Esophagus (tissue), 2 donors: Measurements from ENCODE around the gene ARHGAP33. TPM values are rescaled to one million over a fixed set of nuclear protein-coding genes. Genes with fewer than 3 reads are reported as not detected.

ENCODE experiments used
- H3K27ac ChIP-seq, 2 donors: one replicate each; pipeline ENCODE4 v1.5.1; 2013; ENCODE audit warnings: low read depth in 2 of 2, mild to moderate bottlenecking in 2 of 2, inconsistent platforms in 1 of 2, low read length in 1 of 2, moderate library complexity in 1 of 2
- H3K27me3 ChIP-seq, 2 donors: one replicate each; pipeline ENCODE4 v1.6.1; 2013; ENCODE audit warnings: low read length in 2 of 2, control low read depth in 1 of 2, mild to moderate bottlenecking in 1 of 2; ENCODE audit not compliant: insufficient read depth in 2 of 2, control insufficient read depth in 1 of 2
- H3K36me3 ChIP-seq, 2 donors: one replicate each; pipeline ENCODE4 v1.6.1; 2013; ENCODE audit warnings: low read length in 1 of 2; ENCODE audit not compliant: control insufficient read depth in 2 of 2, insufficient read depth in 2 of 2
- H3K4me1 ChIP-seq, 2 donors: one replicate each; pipeline ENCODE4 v1.6.1; 2013; ENCODE audit warnings: low read length in 1 of 2; ENCODE audit not compliant: control insufficient read depth in 2 of 2, insufficient read depth in 2 of 2
- H3K4me3 ChIP-seq, 2 donors: one replicate each; pipeline ENCODE4 v1.5.1; 2013; ENCODE audit warnings: low read length in 2 of 2, mild to moderate bottlenecking in 2 of 2, low read depth in 1 of 2, moderate library complexity in 1 of 2
- H3K9me3 ChIP-seq, 2 donors: one replicate each; pipeline ENCODE4 v1.6.1; 2013; ENCODE audit warnings: mild to moderate bottlenecking in 2 of 2, low read depth in 1 of 2, low read length in 1 of 2, moderate library complexity in 1 of 2; ENCODE audit not compliant: control insufficient read depth in 2 of 2, insufficient read depth in 1 of 2
- WGBS, 2 donors: extraction: QIAGEN DNeasy Blood & Tissue Kit; methylation state at CpG; one replicate each; pipeline ENCODE4 v1.1.7; 2013; 5-methylcytosine and 5-hydroxymethylcytosine counted together
- polyA plus RNA-seq, 2 donors: library from polyadenylated mRNA; stranded (reverse); fragments of 200-250 nt; gene quantifications; one replicate each; pipeline ENCODE4 v1.2.3, GENCODE V29; 2013
- donor health status: healthy with polysubstance abuse.
- donor health status: Bipolar disorder and iron deficiency.

The ARHGAP33 gene
- polyA plus RNA-seq, 2 donors: 5.7 to 20.8 TPM

DNA sequence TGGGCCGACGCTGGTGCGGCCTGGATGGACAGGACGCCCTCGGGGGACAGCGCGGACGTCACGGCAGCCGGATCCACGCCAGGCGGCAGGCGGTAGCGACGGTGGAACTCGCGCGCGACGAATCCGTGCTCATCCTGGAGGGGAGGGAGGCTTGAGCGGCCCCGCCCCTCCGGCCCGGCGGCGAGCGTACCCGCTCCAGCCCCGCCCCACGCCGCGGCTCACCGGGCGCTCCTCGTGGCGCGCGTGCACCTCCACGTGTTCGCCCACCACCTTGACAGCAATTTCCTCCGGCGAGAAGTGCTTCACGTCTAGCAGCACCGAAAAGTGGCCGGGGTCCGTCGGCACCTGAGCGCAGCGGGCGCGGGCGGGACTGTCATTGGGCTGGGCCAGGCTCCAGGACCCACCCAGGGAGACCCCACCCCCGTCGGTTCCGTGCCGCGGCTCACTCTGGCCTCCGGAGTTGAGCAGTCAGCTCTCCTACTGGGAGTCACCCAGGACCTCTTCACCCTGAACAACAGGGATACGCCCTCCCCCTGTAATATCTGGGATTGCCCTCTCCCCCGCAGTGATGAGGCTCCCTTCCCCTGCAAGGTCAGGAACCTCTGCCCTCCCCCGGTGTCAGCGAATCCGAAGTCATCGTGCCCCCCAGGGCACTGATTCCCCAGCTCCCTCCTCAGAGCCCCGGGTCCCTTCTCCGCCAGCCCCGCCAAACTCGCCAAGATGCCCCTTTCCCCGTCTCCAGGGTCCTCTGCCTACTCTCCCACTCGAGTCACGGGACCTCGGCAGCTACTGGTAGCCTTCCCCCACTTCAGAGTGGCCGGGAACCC is 19.6 kb upstream of the ARHGAP33 start:
- Histone ChIP-seq H3K4me1 (peaks cover 0 to 22% of the 10 kb centered on the region in 2 donors), H3K27me3 (no peaks in the 10 kb centered on the region), H3K27ac (peak overlapping the region; percentile 85 to 87), H3K36me3 (peaks cover 4 to 24% of the 10 kb centered on the region in 2 donors), H3K9me3 (no peaks in the 10 kb centered on the region), H3K4me3 (peak overlapping the region; percentile 8 to 39)
- WGBS, 2 donors: 15 to 21% methylated on average over 52 to 74 of the region's 74 CpGs

DNA sequence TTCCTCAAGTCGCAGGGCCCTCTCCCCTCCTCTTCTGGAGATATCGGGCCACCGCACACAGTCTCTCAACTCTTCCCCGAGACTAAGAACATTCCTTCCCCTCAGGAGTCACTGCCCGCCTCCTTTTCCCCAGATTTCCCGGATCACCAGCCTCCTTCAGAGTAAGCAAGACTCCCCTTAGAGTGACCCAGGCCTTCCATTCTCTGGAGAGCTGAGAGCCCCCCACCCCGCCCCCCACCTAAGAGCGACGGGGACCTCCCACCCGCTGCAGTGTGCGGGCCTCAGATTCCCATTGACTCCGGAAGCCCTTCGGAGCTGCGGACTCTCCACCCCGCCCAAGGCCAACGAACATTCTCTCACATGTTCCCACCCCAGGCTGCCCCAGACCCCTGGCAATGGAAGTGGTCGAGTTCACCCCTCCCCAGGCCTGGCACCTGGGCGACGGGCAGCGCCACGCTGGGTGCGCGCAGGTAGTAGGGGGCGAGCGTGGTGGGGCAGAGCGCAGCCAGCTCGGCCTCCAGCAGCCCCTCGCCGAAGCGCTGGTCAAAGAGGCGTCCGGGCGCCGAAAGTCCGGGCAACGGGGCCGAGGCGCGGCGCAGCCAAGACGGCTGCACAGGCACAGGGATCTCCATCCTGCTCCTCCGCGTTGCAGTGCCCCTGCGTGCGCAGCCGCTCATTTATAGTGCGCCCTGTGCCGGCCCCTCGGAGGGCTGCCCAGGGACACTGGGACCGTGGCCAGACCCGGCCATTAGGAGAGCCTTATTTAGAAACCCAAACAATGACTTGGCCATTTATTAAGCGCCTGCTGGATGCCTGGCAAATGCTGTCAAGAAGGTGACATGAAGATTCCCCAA is 18.8 kb upstream of the ARHGAP33 start, which contains the start of gene HSPB6:
Gene HSPB6, minus strand, starts transcription at position 653 of the 854 bp plus-strand sequence. Its CDS starts 21 bp downstream, at position 632.
- no peaks in the 10 kb centered on the region for H3K9me3 ChIP-seq
- peaks cover 0 to 22% of the 10 kb centered on the region in 2 donors for H3K4me1 ChIP-seq
- 19 to 25% methylated on average over 51 to 52 of the region's 52 CpGs for WGBS, 2 donors

DNA sequence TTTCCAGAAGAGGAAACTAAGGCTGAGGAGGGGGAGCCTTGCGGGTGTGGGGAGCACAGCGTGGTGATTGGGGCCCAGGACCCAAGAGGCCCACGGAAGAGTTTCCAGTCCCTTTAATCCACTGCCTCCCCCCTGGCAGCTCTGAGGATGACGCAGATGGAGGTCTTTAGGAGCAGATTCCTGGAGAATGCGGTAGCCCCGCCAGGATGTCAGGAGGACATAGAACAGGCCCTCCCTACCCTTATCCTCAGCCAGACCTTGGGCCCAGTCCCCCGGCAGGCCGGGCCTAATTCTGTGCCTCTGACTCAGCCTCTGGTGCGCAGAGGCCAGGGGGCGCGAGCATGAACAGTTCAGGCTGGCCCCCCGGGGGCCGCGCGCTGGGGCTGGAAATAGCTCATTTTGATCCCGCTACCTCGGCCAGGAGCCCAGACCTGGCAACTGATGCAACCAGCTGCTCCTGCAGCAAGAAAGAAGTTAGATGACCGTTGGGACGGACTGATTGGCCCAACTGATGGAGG is 18.1 kb upstream of the ARHGAP33 start:
- Histone ChIP-seq H3K36me3 (peaks cover 4 to 23% of the 10 kb centered on the region in 2 donors), H3K4me1 (peaks cover 0 to 22% of the 10 kb centered on the region in 2 donors), H3K9me3 (no peaks in the 10 kb centered on the region), H3K27me3 (no peaks in the 10 kb centered on the region), H3K4me3 (peak overlapping the region; percentile 21 to 39), H3K27ac (peak overlapping the region; percentile 85 to 87)
- 5 to 6% methylated on average over 19 of the region's 19 CpGs for WGBS, 2 donors

More for the DNA sequence above, 18.8 kb upstream of the ARHGAP33 start, which contains the start of gene HSPB6:
- Histone ChIP-seq H3K4me3 (peak within 1 kb of the TSS; percentile 35 to 39), H3K27ac (peak within 1 kb of the TSS; percentile 85 to 87), H3K27me3 (no peaks in the 10 kb centered on the region), H3K36me3 (peaks cover 4 to 24% of the 10 kb centered on the region in 2 donors)

DNA sequence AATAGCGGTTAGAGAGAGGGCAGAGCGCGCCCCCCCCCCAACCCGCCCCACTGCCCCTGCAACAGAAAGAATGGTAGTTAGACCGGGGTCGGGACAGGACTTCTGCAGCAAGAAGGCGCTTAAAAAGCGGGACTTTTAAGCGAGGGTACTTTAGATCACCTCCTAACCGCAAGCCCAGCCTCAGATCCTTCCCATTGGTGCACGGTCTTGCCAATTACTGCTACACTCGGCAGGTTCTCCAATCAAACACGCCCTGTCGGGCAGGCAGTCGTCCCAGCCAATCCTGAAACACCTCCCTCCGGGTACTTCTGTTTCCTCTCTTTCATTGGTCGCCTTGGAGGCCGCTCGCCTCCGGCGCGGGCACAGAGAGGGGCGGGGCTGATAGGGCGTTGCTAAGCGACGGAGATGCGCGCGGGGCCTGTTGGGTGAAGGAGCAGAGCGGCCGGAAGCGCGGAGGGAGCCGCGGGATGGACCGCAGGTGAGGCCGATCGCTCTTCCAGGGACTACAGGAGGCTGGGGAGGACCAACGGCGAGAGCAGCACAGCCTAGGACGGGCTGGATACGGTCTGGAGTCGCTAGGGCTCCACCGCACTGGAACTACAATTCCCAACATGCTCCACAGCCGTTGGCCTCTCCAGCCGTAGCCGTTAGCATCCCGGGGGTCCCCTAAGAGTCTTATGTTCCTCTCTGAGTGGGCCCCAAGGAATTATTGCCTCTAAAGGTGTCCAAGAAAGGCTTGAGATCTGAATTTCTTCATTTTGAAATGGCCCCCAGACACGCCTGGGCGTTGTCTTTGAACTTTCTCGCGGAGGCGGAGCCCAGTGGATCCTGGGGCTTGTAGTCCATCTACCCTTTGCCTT is 17.4 kb upstream of the ARHGAP33 start, which contains the start of gene PROSER3:
Gene PROSER3, plus strand, starts transcription at position 428 of the 860 bp plus-strand sequence. Its CDS starts 40 bp downstream, at position 468.
- peak within 1 kb of the TSS; percentile 92 to 99 for H3K27ac ChIP-seq
- H3K4me1 ChIP-seq: peaks cover 0 to 22% of the 10 kb centered on the region in 2 donors

DNA sequence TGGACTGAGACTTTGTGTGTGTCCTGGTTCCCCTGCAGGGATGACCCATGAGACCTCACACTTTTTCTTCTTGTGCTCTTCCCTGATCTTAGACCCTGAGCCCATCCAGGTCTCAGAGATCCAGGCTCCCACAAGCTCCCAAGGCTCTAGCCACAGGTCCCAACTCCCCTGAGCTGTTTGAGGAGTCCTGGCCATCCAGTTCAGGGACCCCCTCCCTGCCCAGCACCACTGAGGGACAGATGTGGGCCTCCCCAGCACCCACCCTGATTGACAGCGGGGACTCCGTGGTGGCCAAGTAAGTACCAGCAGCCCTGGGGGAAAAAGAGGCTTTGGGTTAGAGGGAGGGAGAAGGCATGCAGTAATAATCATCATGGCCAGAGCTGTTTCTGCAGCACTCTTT is 15.7 kb upstream of the ARHGAP33 start:
- no peak overlapping the region for H3K27ac ChIP-seq
- 93 to 94% methylated on average over 2 of the region's 2 CpGs for WGBS, 2 donors
- H3K9me3 ChIP-seq: no peaks in the 10 kb centered on the region

More for the DNA sequence above, 17.4 kb upstream of the ARHGAP33 start, which contains the start of gene PROSER3:
- WGBS, 2 donors: 0 to 1% methylated on average over 52 to 53 of the region's 53 CpGs
- Histone ChIP-seq H3K9me3 (no peaks in the 10 kb centered on the region), H3K4me3 (peak within 1 kb of the TSS; percentile 82 to 92), H3K27me3 (no peaks in the 10 kb centered on the region), H3K36me3 (peaks cover 4 to 17% of the 10 kb centered on the region in 2 donors)

DNA sequence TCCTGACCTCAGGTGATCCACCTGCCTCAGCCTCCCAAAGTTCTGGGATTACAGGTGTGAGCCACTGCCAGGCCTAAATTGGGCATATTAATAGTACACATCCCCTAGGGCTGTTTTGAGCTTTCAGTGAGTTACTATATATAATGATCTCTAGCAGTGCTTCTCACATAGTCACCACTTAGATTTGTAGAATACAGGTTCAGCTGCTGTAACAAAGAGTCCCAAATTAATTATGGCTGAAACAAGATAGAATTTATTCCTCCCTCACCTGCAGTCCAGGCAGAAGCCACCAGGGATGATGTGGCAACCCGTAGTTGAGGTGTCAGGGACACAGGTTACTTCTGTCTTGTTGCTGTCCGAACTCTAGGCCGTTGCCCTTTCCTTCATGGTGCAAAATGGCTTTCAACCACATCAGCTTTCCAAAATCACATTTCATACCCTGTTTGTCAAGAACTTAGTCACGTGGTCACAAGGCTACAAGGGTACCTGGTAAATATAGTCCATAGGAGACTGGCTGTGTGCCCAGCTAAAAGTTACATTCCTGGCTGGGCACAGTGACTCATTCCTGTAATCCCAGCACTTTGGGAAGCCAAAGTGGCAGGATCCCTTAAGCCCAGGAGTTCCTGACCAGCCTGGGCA is 14.5 kb upstream of the ARHGAP33 start:
- no peak overlapping the region for H3K27ac ChIP-seq
- no peaks in the 10 kb centered on the region for H3K9me3 ChIP-seq
- 93 to 95% methylated on average over 4 of the region's 4 CpGs for WGBS, 2 donors
- peaks cover 1 to 11% of the 10 kb centered on the region in 2 donors for H3K36me3 ChIP-seq
- no peaks in the 10 kb centered on the region for H3K27me3 ChIP-seq
- H3K4me3 ChIP-seq: no peak overlapping the region
- H3K4me1 ChIP-seq: peaks cover 0 to 15% of the 10 kb centered on the region in 2 donors

More for the DNA sequence above, 15.7 kb upstream of the ARHGAP33 start:
- Histone ChIP-seq H3K4me3 (no peak overlapping the region), H3K27me3 (no peaks in the 10 kb centered on the region), H3K36me3 (peaks cover 0 to 6% of the 10 kb centered on the region in 2 donors), H3K4me1 (peaks cover 0 to 22% of the 10 kb centered on the region in 2 donors)

DNA sequence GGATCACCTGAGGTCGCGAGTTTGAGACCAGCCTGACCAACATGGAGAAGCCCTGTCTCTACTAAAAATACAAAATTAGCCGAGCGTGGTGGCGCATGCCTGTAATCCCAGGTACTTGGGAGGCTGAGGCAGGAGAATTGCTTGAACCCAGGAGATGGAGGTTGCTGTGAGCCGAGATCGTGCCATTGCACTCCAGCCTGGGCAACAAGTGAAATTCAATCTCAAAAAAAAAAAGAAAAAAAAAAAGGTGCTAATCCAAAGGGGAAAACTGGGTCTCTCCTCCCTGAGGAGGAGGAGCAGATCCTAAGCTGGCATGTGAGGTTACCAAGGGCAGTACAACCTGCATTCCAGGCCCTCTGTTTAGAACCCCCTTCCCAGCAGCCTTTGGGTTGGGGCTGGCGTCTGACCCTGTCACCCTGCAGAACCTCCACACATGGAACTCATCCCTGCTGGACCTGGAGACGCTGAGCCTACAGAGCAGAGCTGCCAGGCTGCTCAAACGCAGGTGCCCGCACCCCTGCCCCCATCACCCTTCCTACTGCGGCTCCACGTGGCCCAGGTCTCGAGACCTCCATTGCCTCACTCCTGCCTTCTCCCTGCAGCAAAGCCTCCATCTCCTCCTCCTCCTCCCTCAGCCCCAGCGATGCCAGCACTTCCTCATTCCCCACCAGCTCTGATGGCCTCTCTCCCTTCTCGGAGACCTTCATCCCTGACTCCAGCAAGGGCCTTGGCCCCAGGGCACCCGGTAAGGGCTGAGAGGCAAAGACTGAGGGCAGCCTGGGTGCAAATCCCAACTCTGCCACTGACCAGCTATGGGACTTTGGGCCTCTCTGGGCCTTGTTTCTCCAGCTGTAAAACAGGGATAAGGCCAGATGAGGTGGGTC is 10.7 kb upstream of the ARHGAP33 start:
- H3K36me3 ChIP-seq: peaks cover 3 to 16% of the 10 kb centered on the region in 2 donors
- WGBS, 2 donors: 91 to 95% methylated on average over 17 of the region's 17 CpGs

More for the DNA sequence above, 10.7 kb upstream of the ARHGAP33 start:
- Histone ChIP-seq H3K27ac (no peak overlapping the region), H3K27me3 (no peaks in the 10 kb centered on the region), H3K4me1 (no peaks in the 10 kb centered on the region), H3K9me3 (no peaks in the 10 kb centered on the region), H3K4me3 (no peak overlapping the region)
